SKM-1 treated with dmso at 0.1 percent for 144 hours (cell line): Measurements from ENCODE around the gene ACP7.
A peak's percentile ranks its signal among the peaks of the same experiment; 100 is the strongest.
"Not testable (repeated sequence)": the region's sequence is repeated elsewhere in the genome, so short reads cannot be mapped to it uniquely, and the experiment has no call there.

Experiments
- DNase-seq: peaks from one replicate; lab custom pipeline; 2025; ENCODE audit not compliant: unreplicated experiment; lab: John Stamatoyannopoulos, UW

The ACP7 gene

GRCh38 chr19:39106194-39106593 lies 22.0 kb downstream of the ACP7 start:
- no peak for DNase-seq

- DNase-seq: no peak
Measured at GRCh38 chr19:39109641-39110040, 25.5 kb downstream of the ACP7 start.

- peak; percentile 46 for DNase-seq
Measured at GRCh38 chr19:39110263-39110967, 26.2 kb downstream of the ACP7 start.

GRCh38 chr19:39111593-39112199 lies 27.5 kb downstream of the ACP7 start:
- DNase-seq: no peak

GRCh38 chr19:39112338-39112890 lies 28.2 kb downstream of the ACP7 start:
- no peak for DNase-seq

GRCh38 chr19:39113199-39113598 lies 29.0 kb downstream of the ACP7 start:
- no peak for DNase-seq

GRCh38 chr19:39115105-39115847 lies 31.1 kb downstream of the ACP7 start:
- DNase-seq: no peak

- DNase-seq: not testable (repeated sequence)
Measured at GRCh38 chr19:39117023-39117422, 32.9 kb downstream of the ACP7 start.

- no peak for DNase-seq
Measured at GRCh38 chr19:39119830-39120229, 35.7 kb downstream of the ACP7 start.

GRCh38 chr19:39122934-39123731 lies 39.0 kb downstream of the ACP7 start:
- DNase-seq: no peak

GRCh38 chr19:39124136-39124764 lies 40.1 kb downstream of the ACP7 start:
- no peak for DNase-seq

- no peak for DNase-seq
Measured at GRCh38 chr19:39125199-39125553, 41.0 kb downstream of the ACP7 start.

GRCh38 chr19:39125554-39126311 lies 41.6 kb downstream of the ACP7 start, which contains the start of gene PAK4:
TSS of gene PAK4 (plus strand) at chr19:39125786. CDS start at chr19:39169554, 43,768 bp downstream.
- peak; percentile 96 for DNase-seq

GRCh38 chr19:39126312-39127187 lies 42.4 kb downstream of the ACP7 start:
- no peak for DNase-seq

- no peak for DNase-seq
Measured at GRCh38 chr19:39127812-39128515, 43.8 kb downstream of the ACP7 start.

GRCh38 chr19:39128516-39129079 lies 44.4 kb downstream of the ACP7 start:
- DNase-seq: no peak

GRCh38 chr19:39129116-39129515 lies 44.9 kb downstream of the ACP7 start:
- DNase-seq: no peak
